Stomach smooth muscle (tissue), 2 donors: ENCODE data around the gene ANKEF1.

Source experiments
- H3K27ac ChIP-seq: one replicate; pipeline ENCODE4 v1.7.0; 2013; ENCODE audit warnings: mild to moderate bottlenecking, low read length, inconsistent platforms
- H3K27me3 ChIP-seq, 2 donors: one replicate each; pipeline ENCODE4 v1.7.0; 2013; ENCODE audit warnings: low read length in 2 of 2; ENCODE audit not compliant: insufficient read depth in 2 of 2, control insufficient read depth in 1 of 2
- H3K36me3 ChIP-seq, 2 donors: one replicate each; pipeline ENCODE4 v1.7.0; 2013; ENCODE audit warnings: low read length in 2 of 2; ENCODE audit not compliant: control insufficient read depth in 2 of 2, insufficient read depth in 2 of 2
- H3K4me1 ChIP-seq: one replicate; pipeline ENCODE4 v1.7.0; 2013; ENCODE audit warnings: low read length; ENCODE audit not compliant: control insufficient read depth, insufficient read depth
- H3K4me3 ChIP-seq, 2 donors: one replicate each; pipeline ENCODE4 v1.7.0; 2013; ENCODE audit warnings: low read length in 2 of 2
- H3K9ac ChIP-seq, 2 donors: one replicate each; pipeline ENCODE4 v1.7.0; 2013; ENCODE audit warnings: low read length in 2 of 2, mild to moderate bottlenecking in 1 of 2
- H3K9me3 ChIP-seq, 2 donors: one replicate each; pipeline ENCODE4 v1.7.0; 2013; ENCODE audit warnings: low read length in 2 of 2; ENCODE audit not compliant: control insufficient read depth in 2 of 2
- donor health status: healthy.
- donor health status: Pancreatic carcinoma.

Gene ANKEF1

DNA sequence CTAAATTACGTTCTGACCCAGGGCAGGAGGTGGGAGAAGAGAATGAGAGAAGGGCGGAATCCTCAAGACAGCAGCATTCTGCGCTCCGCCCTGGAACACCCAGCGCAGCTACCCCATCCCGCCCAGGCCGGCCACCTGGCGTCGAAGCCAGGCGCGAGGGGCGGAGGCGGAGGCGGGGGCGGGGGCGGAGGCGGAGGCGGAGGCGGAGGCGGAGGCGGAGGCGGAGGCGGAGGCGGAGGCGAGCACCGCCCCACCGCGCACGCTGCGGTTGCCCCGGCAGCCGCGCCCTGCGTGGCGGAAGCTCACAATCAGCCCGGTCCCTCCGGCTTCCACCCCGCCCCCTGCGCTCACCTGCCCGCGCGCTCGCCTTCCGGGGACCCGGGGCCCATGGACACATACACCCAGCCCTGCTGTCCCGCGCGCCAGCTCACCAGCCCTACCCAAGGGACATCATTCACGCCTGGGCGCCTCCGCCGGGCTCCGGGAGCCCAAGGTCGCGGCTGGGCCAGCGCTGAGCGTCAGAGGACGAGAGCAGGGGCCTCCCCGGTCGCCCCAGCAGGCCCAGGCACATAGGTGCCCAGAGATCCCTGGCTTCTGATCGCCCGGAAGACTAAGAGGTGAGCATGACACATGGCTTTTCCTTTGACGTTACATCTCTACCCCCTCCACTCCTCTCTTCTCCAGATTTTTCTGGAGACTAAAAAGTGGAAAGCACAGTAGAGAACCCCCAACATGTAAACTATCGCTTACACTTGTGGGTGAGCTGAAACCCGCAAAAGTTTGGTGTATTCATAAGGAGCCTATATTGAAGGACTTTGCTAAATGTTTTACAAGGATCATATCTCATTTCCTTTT is at the start of gene ANKEF1:
ANKEF1 (plus strand) TSS at position 271 of the 855 bp plus-strand sequence. CDS start 3,315 bp downstream, outside the sequence.
- H3K4me1 ChIP-seq = no peaks in the 10 kb centered on the region
- H3K36me3 ChIP-seq = no peaks in the 10 kb centered on the region
- peak within 1 kb of the TSS in 1 of 2 donors; percentile 60 for H3K9ac ChIP-seq
- no peak within 1 kb of the TSS for H3K27ac ChIP-seq
- H3K4me3 ChIP-seq = peak within 1 kb of the TSS; percentile 58 to 78
- no peaks in the 10 kb centered on the region for H3K9me3 ChIP-seq
- no peaks in the 10 kb centered on the region for H3K27me3 ChIP-seq

DNA sequence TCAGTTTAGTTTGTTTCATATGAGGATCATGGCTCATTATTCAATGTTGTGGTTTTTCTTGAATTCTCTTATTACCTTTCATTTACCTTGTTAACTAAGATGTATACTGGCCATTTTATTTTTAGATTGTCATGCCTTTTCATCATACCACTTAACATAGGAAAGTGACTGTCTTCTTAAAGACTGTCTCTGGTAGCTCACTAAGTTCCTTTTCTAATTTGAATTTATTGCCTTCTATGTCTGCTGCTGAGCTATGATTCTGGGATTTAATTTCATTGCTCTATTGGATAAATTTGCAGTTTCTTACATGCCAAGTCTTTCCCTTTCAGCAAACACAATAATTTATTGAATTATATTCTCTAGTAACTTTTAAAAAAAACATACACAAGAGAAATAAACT is 49.5 kb upstream of the ANKEF1 start:
- no peaks in the 10 kb centered on the region for H3K27me3 ChIP-seq
- no peak overlapping the region for H3K27ac ChIP-seq
- no peaks in the 10 kb centered on the region for H3K36me3 ChIP-seq
- no peak overlapping the region for H3K4me3 ChIP-seq
- H3K4me1 ChIP-seq = no peaks in the 10 kb centered on the region
- no peaks in the 10 kb centered on the region for H3K9me3 ChIP-seq
- H3K9ac ChIP-seq = no peak overlapping the region

DNA sequence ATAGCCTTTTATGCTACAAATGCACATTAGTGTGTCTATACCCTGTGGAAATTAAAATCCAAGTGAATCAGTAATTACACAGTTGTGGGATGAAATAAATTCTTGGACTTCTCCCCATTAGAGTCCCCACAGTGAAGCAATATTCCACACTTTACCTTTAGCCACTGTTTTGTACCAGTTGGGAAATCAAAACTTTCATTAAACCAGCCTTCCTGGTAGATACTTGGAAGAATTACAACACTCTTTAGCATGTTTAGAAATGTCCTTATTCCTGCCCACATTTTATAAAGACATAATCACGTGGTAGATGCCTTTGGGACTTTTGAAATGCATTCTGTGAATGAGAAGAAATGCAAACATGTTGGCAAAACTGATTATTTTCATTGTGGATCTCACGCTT is 49.0 kb upstream of the ANKEF1 start:
- H3K27me3 ChIP-seq = no peaks in the 10 kb centered on the region
- no peaks in the 10 kb centered on the region for H3K36me3 ChIP-seq
- H3K27ac ChIP-seq = no peak overlapping the region
- H3K9me3 ChIP-seq = no peaks in the 10 kb centered on the region
- H3K4me1 ChIP-seq = no peaks in the 10 kb centered on the region
- no peak overlapping the region for H3K4me3 ChIP-seq
- no peak overlapping the region for H3K9ac ChIP-seq

DNA sequence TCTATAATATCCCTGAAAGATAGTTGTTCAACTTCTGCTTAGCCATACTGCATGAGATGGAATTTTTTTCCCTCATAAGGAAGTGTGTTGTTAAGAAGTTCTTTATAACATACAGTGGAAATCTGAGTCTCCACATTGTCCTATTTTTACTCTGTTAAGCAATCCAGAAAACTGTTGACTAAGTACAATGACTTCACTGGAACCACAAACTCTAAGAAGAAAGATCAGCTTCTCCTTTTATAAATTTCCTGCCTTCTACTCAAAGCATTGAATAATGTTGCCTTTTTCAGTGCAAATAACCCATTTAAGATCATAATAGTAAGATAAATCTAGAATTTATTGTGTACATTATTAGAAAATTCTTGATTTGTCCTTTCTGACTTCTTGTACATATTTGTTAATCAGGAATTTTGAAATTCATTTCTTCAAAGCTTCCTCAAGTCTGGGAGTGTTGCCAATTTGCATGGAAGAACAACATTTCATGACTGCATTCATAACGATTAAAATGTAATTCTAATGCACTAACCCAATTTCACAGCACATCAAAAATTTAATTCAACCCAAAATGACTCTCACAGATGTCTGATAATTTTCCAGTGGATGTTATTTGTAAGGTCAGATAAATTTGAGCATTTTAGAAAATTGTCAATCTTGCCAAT is 45.6 kb upstream of the ANKEF1 start:
- H3K4me1 ChIP-seq = no peaks in the 10 kb centered on the region
- H3K36me3 ChIP-seq = no peaks in the 10 kb centered on the region
- no peaks in the 10 kb centered on the region for H3K27me3 ChIP-seq
- H3K27ac ChIP-seq = no peak overlapping the region
- no peak overlapping the region for H3K9ac ChIP-seq
- H3K4me3 ChIP-seq = no peak overlapping the region
- no peaks in the 10 kb centered on the region for H3K9me3 ChIP-seq

DNA sequence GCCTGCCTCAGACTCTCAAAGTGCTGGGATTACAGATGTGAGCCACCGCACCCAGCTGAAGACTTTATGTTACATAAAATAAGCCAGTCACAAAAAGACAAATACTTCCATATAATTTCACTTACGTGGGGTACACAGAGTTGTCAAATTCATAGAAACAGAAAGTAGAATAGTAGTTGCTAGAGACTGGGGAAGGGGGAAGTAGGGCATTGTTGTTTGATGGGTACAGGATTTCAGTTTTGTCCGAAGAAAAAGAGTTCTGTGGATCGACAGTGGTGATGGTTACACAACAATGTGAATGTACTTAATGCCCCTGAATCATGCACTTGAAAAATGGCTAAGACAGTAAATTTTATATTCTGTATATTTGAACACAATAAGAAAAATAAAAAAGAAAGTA is 41.6 kb upstream of the ANKEF1 start:
- Histone ChIP-seq H3K27ac (no peak overlapping the region), H3K4me3 (no peak overlapping the region), H3K4me1 (no peaks in the 10 kb centered on the region), H3K9ac (no peak overlapping the region), H3K9me3 (no peaks in the 10 kb centered on the region), H3K27me3 (no peaks in the 10 kb centered on the region), H3K36me3 (no peaks in the 10 kb centered on the region)

DNA sequence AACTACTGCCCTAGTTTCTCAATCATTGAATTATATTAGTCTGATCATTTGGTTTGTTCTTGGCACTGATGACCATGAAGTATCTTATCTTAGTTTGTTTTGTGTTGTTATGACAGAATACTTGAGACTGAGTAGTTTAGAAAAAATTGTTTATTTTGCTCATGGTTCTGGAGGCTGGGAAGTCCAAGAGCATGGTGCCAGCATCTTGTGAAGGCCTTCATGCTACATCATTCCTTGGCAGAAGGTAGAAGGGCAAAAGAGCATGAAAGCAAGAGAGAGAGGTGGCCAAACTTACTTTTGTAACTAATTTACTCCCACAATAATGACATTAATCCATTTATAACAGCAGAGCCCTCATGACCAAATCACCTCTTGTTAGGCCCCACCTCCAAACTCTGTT is 40.1 kb upstream of the ANKEF1 start:
- Histone ChIP-seq H3K36me3 (no peaks in the 10 kb centered on the region), H3K9me3 (no peaks in the 10 kb centered on the region), H3K4me3 (no peak overlapping the region), H3K4me1 (no peaks in the 10 kb centered on the region), H3K9ac (no peak overlapping the region), H3K27me3 (no peaks in the 10 kb centered on the region), H3K27ac (no peak overlapping the region)

DNA sequence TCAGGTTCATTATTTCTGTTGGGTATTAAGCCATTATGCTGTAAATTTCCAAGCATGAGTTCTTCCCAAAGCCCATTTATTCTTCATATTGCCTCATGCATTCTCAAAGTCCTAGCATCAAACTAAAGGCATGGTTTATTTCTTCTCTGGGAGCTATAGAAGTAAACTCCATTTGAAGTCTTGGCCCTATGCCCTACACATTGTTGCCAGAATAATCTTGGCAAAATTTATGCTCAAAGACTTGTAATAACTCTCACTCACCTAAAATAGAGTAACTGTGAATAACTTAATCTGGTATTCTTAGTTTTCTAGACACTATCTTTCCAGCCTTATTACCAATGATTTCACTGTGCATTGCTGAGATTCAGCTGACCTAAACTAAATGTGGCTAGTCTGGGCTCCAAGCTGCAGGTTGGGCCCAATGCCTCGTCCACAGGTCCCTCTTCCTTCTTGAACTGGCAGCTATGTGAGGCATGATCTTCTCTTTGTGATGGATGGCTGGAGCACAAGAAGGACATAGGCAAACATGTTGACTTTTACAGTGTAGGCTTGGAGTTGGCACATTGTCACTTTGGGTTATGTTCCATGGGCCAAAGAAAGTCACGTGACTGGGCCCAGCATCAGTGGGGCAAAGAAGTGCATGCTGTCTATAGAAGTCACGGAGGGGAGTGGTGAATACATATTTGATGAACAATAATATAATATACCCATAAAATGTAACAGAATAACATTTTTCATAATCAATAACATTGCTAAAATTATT is 39.1 kb upstream of the ANKEF1 start:
- H3K9me3 ChIP-seq = no peaks in the 10 kb centered on the region
- no peaks in the 10 kb centered on the region for H3K36me3 ChIP-seq
- no peak overlapping the region for H3K9ac ChIP-seq
- H3K27ac ChIP-seq = no peak overlapping the region
- H3K4me3 ChIP-seq = no peak overlapping the region
- no peaks in the 10 kb centered on the region for H3K4me1 ChIP-seq
- H3K27me3 ChIP-seq = no peaks in the 10 kb centered on the region

DNA sequence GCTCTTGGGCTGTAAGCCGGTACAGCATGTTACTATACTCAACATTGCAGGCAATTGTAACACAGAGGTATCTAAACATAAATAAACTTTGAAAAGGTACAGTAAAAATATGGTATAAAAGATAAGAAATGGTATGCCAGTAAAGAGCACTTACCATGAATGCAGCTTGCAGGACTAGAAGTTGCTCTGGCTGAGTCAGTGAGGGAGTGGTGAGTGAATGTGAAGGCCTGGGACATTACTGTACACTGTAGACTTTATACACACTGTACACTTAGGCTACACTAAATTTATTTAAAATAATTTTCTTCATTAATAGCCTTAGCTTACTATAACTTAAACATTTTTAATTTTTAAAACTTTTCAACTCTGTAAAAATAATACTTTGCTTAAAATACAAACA is 37.8 kb upstream of the ANKEF1 start:
- Histone ChIP-seq H3K9ac (no peak overlapping the region), H3K27ac (no peak overlapping the region), H3K36me3 (no peaks in the 10 kb centered on the region), H3K4me3 (no peak overlapping the region), H3K27me3 (no peaks in the 10 kb centered on the region), H3K9me3 (no peaks in the 10 kb centered on the region), H3K4me1 (no peaks in the 10 kb centered on the region)

DNA sequence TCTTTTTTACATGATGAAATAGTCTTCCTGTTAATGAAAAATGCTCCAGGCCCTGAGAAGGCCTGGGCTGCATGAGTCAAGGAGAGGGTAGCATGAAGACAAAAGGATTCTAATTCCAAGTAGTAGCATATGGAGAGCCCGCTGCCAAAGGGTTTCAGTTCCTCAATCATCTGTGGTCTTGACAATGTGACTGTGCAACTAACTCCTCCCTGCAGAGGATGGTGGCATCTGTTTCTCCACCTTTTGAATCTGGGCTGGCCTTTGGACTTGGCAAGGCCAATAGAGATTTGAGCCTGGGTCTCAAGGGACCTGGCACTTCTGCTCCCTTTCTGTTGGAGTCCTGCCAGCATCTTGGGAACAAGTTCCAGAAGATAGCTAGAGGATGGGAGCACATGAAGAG is 35.1 kb upstream of the ANKEF1 start:
- H3K27me3 ChIP-seq = no peaks in the 10 kb centered on the region
- no peak overlapping the region for H3K9ac ChIP-seq
- no peaks in the 10 kb centered on the region for H3K9me3 ChIP-seq
- no peaks in the 10 kb centered on the region for H3K36me3 ChIP-seq
- no peak overlapping the region for H3K27ac ChIP-seq
- H3K4me3 ChIP-seq = no peak overlapping the region
- H3K4me1 ChIP-seq = no peaks in the 10 kb centered on the region

DNA sequence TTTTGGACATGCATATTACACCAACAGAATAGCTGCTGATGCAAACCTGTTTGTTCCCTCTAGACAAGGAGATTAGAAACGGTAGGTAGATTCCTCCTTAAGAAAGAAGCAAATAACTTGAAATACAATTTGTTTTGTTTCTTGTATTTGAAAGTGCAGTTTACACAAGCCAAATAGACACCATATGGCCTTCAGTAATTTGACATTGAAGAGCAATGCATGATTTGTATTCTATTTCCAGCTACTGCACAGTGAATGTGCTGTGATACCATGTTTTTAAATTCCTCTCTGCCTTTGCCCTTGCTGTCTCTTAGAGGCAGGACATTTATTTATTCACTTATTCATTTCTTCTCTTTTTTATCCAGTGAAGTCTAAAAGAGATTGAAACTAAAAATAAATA is 31.9 kb upstream of the ANKEF1 start:
- no peaks in the 10 kb centered on the region for H3K36me3 ChIP-seq
- no peaks in the 10 kb centered on the region for H3K4me1 ChIP-seq
- no peak overlapping the region for H3K27ac ChIP-seq
- H3K27me3 ChIP-seq = no peaks in the 10 kb centered on the region
- no peaks in the 10 kb centered on the region for H3K9me3 ChIP-seq
- H3K4me3 ChIP-seq = no peak overlapping the region
- no peak overlapping the region for H3K9ac ChIP-seq
